Left renal cortex interstitium (tissue), 4 donors: Measurements from ENCODE around the gene C4orf36. TPM values are rescaled to one million over a fixed set of nuclear protein-coding genes. Genes with fewer than 3 reads are reported as not detected.

Experiments used
- polyA plus RNA-seq, 4 donors: library from polyadenylated mRNA; unstranded; fragments of 120-200 nt; gene quantifications; one replicate each; pipeline ENCODE4 v1.2.1, GENCODE V29; 2013; ENCODE audit not compliant: insufficient read length in 4 of 4

Gene C4orf36
- polyA plus RNA-seq, 4 donors: 1.8 to 2.1 (median 2.0) TPM

Other genes with a start within 250 kb of the C4orf36 start
- gene SLC10A6, start 43.0 kb downstream of the C4orf36 start, polyA plus RNA-seq: under 1 TPM in 2 of 4 donors, not detected in 2; 0.26 to 0.28 TPM
- gene AFF1, start 42.6 kb upstream of the C4orf36 start, polyA plus RNA-seq: 10 to 100 TPM; 36.9 to 54.1 (median 48.3) TPM